Fibroblast of lung (primary cell): ENCODE data around the gene DENR. TPM values are rescaled to one million over a fixed set of nuclear protein-coding genes. Genes with fewer than 3 reads are reported as not detected.
"Not testable (repeated sequence)": the region's sequence is repeated elsewhere in the genome, so short reads cannot be mapped to it uniquely, and the experiment has no call there.

Source experiments
- DNase-seq, 2 donors: peaks; one replicate each; pipeline versions ENCODE4 v3.0.0 to v3.0.0-alpha.2; 2010; ENCODE audit warnings: low read depth in 2 of 2
- H2AFZ ChIP-seq: 2 replicates; pipeline ENCODE4 v1.5.1; 2012; ENCODE audit warnings: low read length, control low read depth, inconsistent platforms
- H3K27ac ChIP-seq: 2 replicates; pipeline ENCODE4 v1.5.1; 2011; ENCODE audit warnings: low read length, control low read depth; ENCODE audit not compliant: insufficient read depth
- H3K27me3 ChIP-seq: 2 replicates; pipeline ENCODE4 v1.5.1; 2011; ENCODE audit warnings: mild to moderate bottlenecking, low read length; ENCODE audit not compliant: control insufficient read depth, insufficient read depth
- H3K36me3 ChIP-seq: 2 replicates; pipeline ENCODE4 v1.5.1; 2011; ENCODE audit warnings: low read length; ENCODE audit not compliant: control insufficient read depth, insufficient read depth
- H3K4me1 ChIP-seq: 2 replicates; pipeline ENCODE4 v1.5.1; 2011; ENCODE audit warnings: low read length; ENCODE audit not compliant: control insufficient read depth, insufficient read depth; ENCODE audit errors: extremely low read depth
- H3K4me2 ChIP-seq: 2 replicates; pipeline ENCODE4 v1.5.1; 2011; ENCODE audit warnings: low read length, control low read depth; ENCODE audit not compliant: insufficient read depth; ENCODE audit errors: extremely low read depth
- H3K4me3 ChIP-seq, 4 experiments: fragments of 200-600 bp in 1 of 4; sonication (generic) in 1 of 4; replicated peaks in 1 of 4; 2 replicates each; pipeline ENCODE4 v1.5.1; 2011 to 2016; ENCODE audit warnings: low read length in 4 of 4, low read depth in 3 of 4, mild to moderate bottlenecking in 3 of 4, control low read depth in 2 of 4, inconsistent platforms in 1 of 4, mixed read lengths in 1 of 4; ENCODE audit not compliant: insufficient read depth in 1 of 4; ENCODE audit errors: control extremely low read depth in 1 of 4
- H3K79me2 ChIP-seq: 2 replicates; pipeline ENCODE4 v1.5.1; 2012; ENCODE audit warnings: mild to moderate bottlenecking, low read length, inconsistent platforms; ENCODE audit not compliant: control insufficient read depth, insufficient read depth
- H3K9ac ChIP-seq: 2 replicates; pipeline ENCODE4 v1.5.1; 2011; ENCODE audit warnings: mild to moderate bottlenecking, low read length, control low read depth; ENCODE audit not compliant: insufficient read depth
- H3K9me3 ChIP-seq: 2 replicates; pipeline ENCODE4 v1.5.1; 2012; ENCODE audit warnings: low read depth, low read length; ENCODE audit not compliant: control insufficient read depth, insufficient read depth
- H4K20me1 ChIP-seq: 2 replicates; pipeline ENCODE4 v1.5.1; 2011; ENCODE audit warnings: low read length; ENCODE audit not compliant: control insufficient read depth, insufficient read depth; ENCODE audit errors: extremely low read depth
- EZH2 ChIP-seq: IDR thresholded peaks from 2 replicates; pipeline ENCODE4 v1.5.1; 2012; ENCODE audit warnings: low read length, control low read depth, mild to moderate bottlenecking; ENCODE audit errors: missing control alignments
- polyA plus RNA-seq, 2 donors: library from polyadenylated mRNA; depleted of rRNA in 1 of 2; stranded (reverse) in 1 of 2; unstranded in 1 of 2; fragments of >200 nt; gene quantifications; 2 replicates each; pipeline ENCODE4 v1.2.1, GENCODE V29; 2011 to 2012; ENCODE audit warnings: missing spikeins in 1 of 2
- total RNA-seq: library from RNA; depleted of rRNA; stranded (reverse); fragments of >200 nt; gene quantifications from 2 replicates; pipeline ENCODE4 v1.2.1, GENCODE V29; 2014
- TF ChIP-seq, protein P1 (sequence below), 2 donors: IDR thresholded peaks in 1 of 2; conservative IDR thresholded peaks in 1 of 2; 1 replicate in 1 of 2; 2 replicates in 1 of 2; pipeline ENCODE4 v1.5.1; 2011 to 2012; ENCODE audit warnings: low read length in 2 of 2, control low read depth in 1 of 2, inconsistent platforms in 1 of 2, low read depth in 1 of 2, mild to moderate bottlenecking in 1 of 2

The DENR gene
- total and polyA plus RNA-seq, 2 donors (not counting 1 experiment from before 2014, with no cell fraction given): 40.6 to 49.1 TPM

DNA sequence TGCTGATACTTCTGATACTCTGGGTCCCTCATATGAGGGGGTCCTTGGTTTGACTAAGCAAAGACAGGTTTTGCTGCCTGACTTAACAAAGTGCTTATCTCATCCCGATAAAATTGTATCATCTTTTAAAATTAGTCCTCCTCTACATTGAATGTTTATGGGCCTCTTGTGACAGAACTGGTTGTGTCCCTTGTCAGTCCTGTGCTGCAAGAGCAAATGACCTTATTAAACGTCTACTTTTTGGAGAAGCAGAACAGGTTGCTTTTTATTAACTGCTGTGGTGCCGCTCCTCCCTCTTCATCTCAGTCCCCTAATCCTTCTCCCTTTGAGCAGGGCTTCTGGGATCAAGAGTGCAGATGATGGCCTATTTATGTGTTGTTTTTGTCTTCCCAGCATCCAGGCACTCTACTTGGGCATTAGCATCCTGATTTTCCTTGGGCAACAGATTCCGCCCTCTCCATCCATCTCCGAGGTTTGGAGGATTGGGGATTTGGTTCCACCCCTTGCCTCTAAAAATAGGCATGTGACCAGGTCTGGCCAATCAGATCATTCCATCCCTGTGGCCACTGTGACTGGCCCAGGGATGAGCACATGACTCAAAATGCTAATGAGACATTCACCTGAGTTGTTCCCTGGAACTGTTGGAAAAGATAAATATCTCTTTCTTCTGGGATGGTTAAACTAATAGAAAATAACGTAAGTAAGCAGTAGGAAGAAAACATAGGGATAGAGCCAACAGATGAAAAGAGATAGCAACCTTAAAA lies 2.9 kb upstream of the DENR start:
- H3K27ac ChIP-seq: no peak overlapping the region
- no peak overlapping the region for H2AFZ ChIP-seq
- no peak for TF ChIP-seq EZH2
- TF ChIP-seq, protein P1, sequence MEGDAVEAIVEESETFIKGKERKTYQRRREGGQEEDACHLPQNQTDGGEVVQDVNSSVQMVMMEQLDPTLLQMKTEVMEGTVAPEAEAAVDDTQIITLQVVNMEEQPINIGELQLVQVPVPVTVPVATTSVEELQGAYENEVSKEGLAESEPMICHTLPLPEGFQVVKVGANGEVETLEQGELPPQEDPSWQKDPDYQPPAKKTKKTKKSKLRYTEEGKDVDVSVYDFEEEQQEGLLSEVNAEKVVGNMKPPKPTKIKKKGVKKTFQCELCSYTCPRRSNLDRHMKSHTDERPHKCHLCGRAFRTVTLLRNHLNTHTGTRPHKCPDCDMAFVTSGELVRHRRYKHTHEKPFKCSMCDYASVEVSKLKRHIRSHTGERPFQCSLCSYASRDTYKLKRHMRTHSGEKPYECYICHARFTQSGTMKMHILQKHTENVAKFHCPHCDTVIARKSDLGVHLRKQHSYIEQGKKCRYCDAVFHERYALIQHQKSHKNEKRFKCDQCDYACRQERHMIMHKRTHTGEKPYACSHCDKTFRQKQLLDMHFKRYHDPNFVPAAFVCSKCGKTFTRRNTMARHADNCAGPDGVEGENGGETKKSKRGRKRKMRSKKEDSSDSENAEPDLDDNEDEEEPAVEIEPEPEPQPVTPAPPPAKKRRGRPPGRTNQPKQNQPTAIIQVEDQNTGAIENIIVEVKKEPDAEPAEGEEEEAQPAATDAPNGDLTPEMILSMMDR (conservative IDR thresholded peaks at IDR 0.05 in 1 of 2, IDR thresholded peaks at IDR 0.05 in 1 of 2; ENCODE audit: low read depth in 1 of 2, low read length in 2 of 2): no peak
- H3K4me1 ChIP-seq: peaks cover 7% of the 10 kb centered on the region
- no peaks in the 10 kb centered on the region for H3K27me3 ChIP-seq
- no peak overlapping the region for H3K4me2 ChIP-seq
- H4K20me1 ChIP-seq: no peaks in the 10 kb centered on the region
- peaks cover 19% of the 10 kb centered on the region for H3K79me2 ChIP-seq
- H3K9ac ChIP-seq: no peak overlapping the region
- H3K36me3 ChIP-seq: peaks cover 3% of the 10 kb centered on the region
- no peak for DNase-seq
- no peaks in the 10 kb centered on the region for H3K9me3 ChIP-seq
- no peak overlapping the region for H3K4me3 ChIP-seq

- H3K79me2 ChIP-seq: peaks cover 22% of the 10 kb centered on the region
- not testable (repeated sequence) for H2AFZ ChIP-seq, H3K27me3 ChIP-seq, H3K9me3 ChIP-seq, DNase-seq, H3K27ac ChIP-seq, H4K20me1 ChIP-seq, H3K36me3 ChIP-seq, H3K4me3 ChIP-seq, H3K4me1 ChIP-seq, H3K4me2 ChIP-seq, H3K9ac ChIP-seq
Observed at GRCh38 chr12:122750781-122751515, 1.7 kb upstream of the DENR start.

GRCh38 chr12:122753319-122753650 lies 661 bp downstream of the DENR start:
- peak overlapping the region; percentile 71 for H2AFZ ChIP-seq
- peak overlapping the region; percentile 94 for H3K27ac ChIP-seq
- H3K36me3 ChIP-seq: peaks cover 12% of the 10 kb centered on the region
- peaks cover 29% of the 10 kb centered on the region for H3K79me2 ChIP-seq
- H3K4me3 ChIP-seq: peak overlapping the region; percentile 90 to 98 (median 96)
- TF ChIP-seq EZH2: no peak
- TF ChIP-seq, protein P1 (conservative IDR thresholded peaks at IDR 0.05 in 1 of 2, IDR thresholded peaks at IDR 0.05 in 1 of 2; ENCODE audit: low read depth in 1 of 2, low read length in 2 of 2): no peak
- H3K9me3 ChIP-seq: no peaks in the 10 kb centered on the region
- peaks cover 7% of the 10 kb centered on the region for H3K4me1 ChIP-seq
- peak overlapping the region; percentile 96 for H3K9ac ChIP-seq
- peak in 1 of 2 donors; percentile 9 for DNase-seq
- H4K20me1 ChIP-seq: no peaks in the 10 kb centered on the region
- peak overlapping the region; percentile 98 for H3K4me2 ChIP-seq
- H3K27me3 ChIP-seq: no peaks in the 10 kb centered on the region
